ENCODE measurements around the gene CELF2. TPM values are rescaled to one million over a fixed set of nuclear protein-coding genes. Genes with fewer than 3 reads are reported as not detected.

CELF2 gene
- total and polyA plus RNA-seq, 12 donors, result 13.0 to 90.9 (median 80.9) TPM

GRCh38 chr10:11285171-11285570 is 267.5 kb downstream of the CELF2 start:
- TF ChIP-seq, protein P1, sequence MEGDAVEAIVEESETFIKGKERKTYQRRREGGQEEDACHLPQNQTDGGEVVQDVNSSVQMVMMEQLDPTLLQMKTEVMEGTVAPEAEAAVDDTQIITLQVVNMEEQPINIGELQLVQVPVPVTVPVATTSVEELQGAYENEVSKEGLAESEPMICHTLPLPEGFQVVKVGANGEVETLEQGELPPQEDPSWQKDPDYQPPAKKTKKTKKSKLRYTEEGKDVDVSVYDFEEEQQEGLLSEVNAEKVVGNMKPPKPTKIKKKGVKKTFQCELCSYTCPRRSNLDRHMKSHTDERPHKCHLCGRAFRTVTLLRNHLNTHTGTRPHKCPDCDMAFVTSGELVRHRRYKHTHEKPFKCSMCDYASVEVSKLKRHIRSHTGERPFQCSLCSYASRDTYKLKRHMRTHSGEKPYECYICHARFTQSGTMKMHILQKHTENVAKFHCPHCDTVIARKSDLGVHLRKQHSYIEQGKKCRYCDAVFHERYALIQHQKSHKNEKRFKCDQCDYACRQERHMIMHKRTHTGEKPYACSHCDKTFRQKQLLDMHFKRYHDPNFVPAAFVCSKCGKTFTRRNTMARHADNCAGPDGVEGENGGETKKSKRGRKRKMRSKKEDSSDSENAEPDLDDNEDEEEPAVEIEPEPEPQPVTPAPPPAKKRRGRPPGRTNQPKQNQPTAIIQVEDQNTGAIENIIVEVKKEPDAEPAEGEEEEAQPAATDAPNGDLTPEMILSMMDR (IDR thresholded peaks at IDR 0.05), result peak in 2 of 9 donors; percentile 7 to 14
- ATAC-seq (no peak), DNase-seq (no peak)
- H3K4me3 ChIP-seq, result no peak overlapping the region
- no peaks in the 10 kb centered on the region for H3K9me3 ChIP-seq
- H3K27me3 ChIP-seq, result no peaks in the 10 kb centered on the region
- 82 to 83% methylated on average over 4 of the region's 4 CpGs for WGBS, 2 donors
- peaks cover 0 to 80% (median 13%) of the 10 kb centered on the region in 9 donors for H3K36me3 ChIP-seq
- intact Hi-C loops (cut with DNase I), result no loop called here
- H3K4me1 ChIP-seq, result peaks cover 0 to 8% (median 0%) of the 10 kb centered on the region in 9 donors
- H3K27ac ChIP-seq, result no peak overlapping the region

DNA sequence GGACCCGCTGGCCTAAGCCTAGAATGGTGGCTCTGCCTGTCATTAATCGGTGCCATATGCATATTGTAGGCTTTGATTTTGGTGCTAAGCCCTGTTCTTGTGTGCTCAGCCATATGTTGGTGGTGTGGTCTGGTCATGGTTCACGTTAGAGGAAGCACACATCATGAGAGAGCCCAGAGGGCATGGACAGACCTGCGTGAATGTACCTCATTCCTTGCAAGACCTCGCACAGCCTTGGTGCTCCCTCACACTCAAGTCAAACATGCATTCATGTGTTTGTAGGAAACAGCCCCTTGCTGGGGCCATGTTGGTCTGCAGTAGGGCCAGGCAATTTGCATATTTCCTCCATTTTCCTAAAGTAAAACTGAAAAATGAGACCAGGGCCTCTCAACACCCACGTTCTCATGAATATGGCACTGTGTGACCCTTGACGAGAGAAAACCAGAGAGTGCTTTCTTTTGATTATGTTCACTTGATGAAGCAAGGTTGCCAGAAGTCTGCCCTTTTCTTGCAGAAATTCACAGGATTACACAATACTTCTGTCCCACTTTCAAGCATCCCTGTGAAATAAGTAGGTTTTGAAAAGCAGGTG is 268.7 kb downstream of the CELF2 start:
- Histone ChIP-seq H3K9me3 (no peaks in the 10 kb centered on the region), H3K27ac (no peak overlapping the region), H3K27me3 (no peaks in the 10 kb centered on the region), H3K4me3 (no peak overlapping the region), H3K36me3 (peaks cover 0 to 81% (median 13%) of the 10 kb centered on the region in 9 donors), H3K4me1 (peaks cover 0 to 8% (median 0%) of the 10 kb centered on the region in 9 donors)
- TF ChIP-seq, protein P1 (IDR thresholded peaks at IDR 0.05), result no peak
- ATAC-seq, result peak in 1 of 8 donors; percentile 10
- 91 to 96% methylated on average over 7 of the region's 7 CpGs for WGBS, 2 donors
- intact Hi-C loops (cut with DNase I), result no loop called here
- DNase-seq, result no peak

DNA sequence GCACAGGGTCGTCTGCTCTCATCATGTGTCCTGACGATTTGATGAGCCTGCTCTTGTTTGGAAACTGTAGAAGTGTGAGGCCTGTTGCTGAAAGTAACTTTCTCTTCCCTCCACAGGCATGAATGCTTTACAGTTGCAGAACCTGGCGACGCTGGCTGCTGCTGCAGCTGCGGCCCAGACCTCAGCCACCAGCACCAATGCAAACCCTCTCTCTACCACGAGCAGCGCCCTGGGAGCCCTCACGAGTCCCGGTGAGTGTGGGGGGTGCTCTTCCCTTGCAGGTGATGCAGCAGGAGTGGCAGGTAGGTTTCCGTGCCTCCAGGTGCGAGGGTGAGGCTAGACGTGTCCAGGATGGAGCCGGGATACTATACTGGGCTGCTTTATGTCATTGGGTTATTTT is 270.6 kb downstream of the CELF2 start:
- peaks cover 0 to 8% (median 0%) of the 10 kb centered on the region in 9 donors for H3K4me1 ChIP-seq
- ATAC-seq (peak in 1 of 8 donors; percentile 39), DNase-seq (no peak)
- intact Hi-C loops (cut with DNase I), result no loop called here
- H3K27me3 ChIP-seq, result no peaks in the 10 kb centered on the region
- WGBS, 2 donors, result 75 to 87% methylated on average over 13 of the region's 13 CpGs
- no peak overlapping the region for H3K27ac ChIP-seq
- H3K36me3 ChIP-seq, result peaks cover 0 to 81% (median 13%) of the 10 kb centered on the region in 9 donors
- H3K9me3 ChIP-seq, result no peaks in the 10 kb centered on the region
- TF ChIP-seq, protein P1 (IDR thresholded peaks at IDR 0.05), result no peak
- H3K4me3 ChIP-seq, result no peak overlapping the region

- Histone ChIP-seq H3K4me3 (no peak overlapping the region), H3K27me3 (no peaks in the 10 kb centered on the region), H3K36me3 (peaks cover 0 to 96% (median 16%) of the 10 kb centered on the region in 9 donors), H3K9me3 (no peaks in the 10 kb centered on the region), H3K27ac (no peak overlapping the region), H3K4me1 (peaks cover 0 to 8% (median 0%) of the 10 kb centered on the region in 9 donors)
- intact Hi-C loops (cut with DNase I), result no loop called here
- 95 to 96% methylated on average over 24 of the region's 24 CpGs for WGBS, 2 donors
- TF ChIP-seq, protein P1 (IDR thresholded peaks at IDR 0.05), result no peak
- ATAC-seq, result no peak
- no peak for DNase-seq
These were observed 272.7 kb downstream of the CELF2 start for GRCh38 chr10:11290156-11290890.
